Measurements from ENCODE around the gene LAD1.
A peak's percentile ranks its signal among the peaks of the same experiment; 100 is the strongest.

GRCh38 chr1:201408176-201408833 is 9.2 kb upstream of the LAD1 start:
- TF ChIP-seq CTCF (IDR thresholded peaks at IDR 0.05; ENCODE audit: low read length) (peak; percentile 92), EZH2 (IDR thresholded peaks at IDR 0.05; ENCODE audit: borderline replicate concordance, low read length) (no peak)

All from OCI-LY1 (cell line).